A549 (cell line): ENCODE results near the gene ZNF808. TPM values are rescaled to one million over a fixed set of nuclear protein-coding genes. Genes with fewer than 3 reads are reported as not detected.
"Not testable (repeated sequence)": the region's sequence is repeated elsewhere in the genome, so short reads cannot be mapped to it uniquely, and the experiment has no call there.

Experiments
- ATAC-seq, 2 experiments: fragments of 200-7000 bp in 1 of 2; fragments of >200 bp in 1 of 2; cut with Nextera tagmentation in 1 of 2; cut with Tn5 transposase in 1 of 2; 3 replicates each; pipeline versions ENCODE4 v1.8.0 to v1.9.1; 2018 to 2020; ENCODE audit warnings: mild to moderate bottlenecking in 1 of 2, moderate library complexity in 1 of 2
- CTCF ChIA-PET: fragments of 300-600 bp; sonication (Branson Sonifier 250); formaldehyde crosslinking; extraction: SDS; loops from one replicate; lab custom pipeline; 2021; ENCODE audit warnings: antibody characterized with exemption, inconsistent platforms; lab: Yijun Ruan, JAX
- POLR2A ChIA-PET: fragments of 350-600 bp; formaldehyde crosslinking; extraction: SDS; loops from one replicate; lab custom pipeline; 2021; ENCODE audit warnings: antibody characterized with exemption, inconsistent platforms; lab: Yijun Ruan, JAX
- DNase-seq, 2 experiments: peaks; one replicate each; pipeline versions ENCODE4 v3.0.0 to v3.0.0-alpha.2; 2011 to 2016; ENCODE audit warnings: low read depth in 1 of 2, low spot score in 1 of 2
- FAIRE-seq: peaks from 2 replicates; lab custom pipeline; 2011; peaks lifted over from hg19 to GRCh38; lab: Jason Lieb, UNC
- H3K27ac ChIP-seq, 2 experiments: fragments of >200 bp; sonication (Bioruptor Twin); formaldehyde crosslinking; 3 replicates each; pipeline ENCODE4 v1.5.1; 2016 to 2017
- H3K4me1 ChIP-seq: fragments of >200 bp; sonication (Bioruptor Twin); formaldehyde crosslinking; 3 replicates; pipeline ENCODE4 v1.6.1; 2016
- H3K4me2 ChIP-seq: fragments of >200 bp; sonication (Bioruptor Twin); formaldehyde crosslinking; 3 replicates; pipeline ENCODE4 v1.6.1; 2016
- H3K4me3 ChIP-seq: fragments of >200 bp; sonication (Bioruptor Twin); formaldehyde crosslinking; 3 replicates; pipeline ENCODE4 v1.5.1; 2016
- H3K9me3 ChIP-seq: fragments of >200 bp; sonication (Bioruptor Twin); formaldehyde crosslinking; 3 replicates; pipeline ENCODE4 v1.6.1; 2016
- BHLHE40 ChIP-seq: IDR thresholded peaks from 2 replicates; pipeline ENCODE4 v1.6.1; 2012; ENCODE audit warnings: low read depth, low read length, inconsistent platforms
- CBX2 ChIP-seq: fragments of 200-600 bp; sonication (generic); IDR thresholded peaks from 2 replicates; pipeline ENCODE4 v1.6.1; 2016; ENCODE audit warnings: low read depth, mild to moderate bottlenecking, borderline replicate concordance
- CHD4 ChIP-seq: fragments of 200-600 bp; sonication (generic); IDR thresholded peaks from 2 replicates; pipeline ENCODE4 v1.6.1; 2016; ENCODE audit warnings: antibody characterized with exemption, mild to moderate bottlenecking, borderline replicate concordance
- EHMT2 ChIP-seq: fragments of 200-600 bp; sonication (generic); IDR thresholded peaks from 2 replicates; pipeline ENCODE4 v1.6.1; 2016; ENCODE audit warnings: antibody characterized with exemption, low read depth, mild to moderate bottlenecking, moderate library complexity
- ESRRA ChIP-seq: fragments of 150-350 bp; IDR thresholded peaks from 2 replicates; pipeline ENCODE4 v1.6.1; 2014; ENCODE audit warnings: mild to moderate bottlenecking, low read length, borderline replicate concordance
- FOSB ChIP-seq: fragments of 250-450 bp; sonication (Bioruptor Pico); IDR thresholded peaks from 2 replicates; pipeline ENCODE4 v1.5.0; 2020; ENCODE audit warnings: mild to moderate bottlenecking, moderate library complexity
- FOSL2 ChIP-seq, 2 experiments: fragments of 450-650 bp in 1 of 2; fragments of >200 bp in 1 of 2; sonication (Bioruptor Twin) in 1 of 2; formaldehyde crosslinking; IDR thresholded peaks; 2 replicates each; pipeline versions ENCODE4 v1.5.0 to v1.6.1; 2016 to 2020; ENCODE audit warnings: mild to moderate bottlenecking in 1 of 2, moderate library complexity in 1 of 2
- FOXS1 ChIP-seq: fragments of 250-450 bp; sonication (Bioruptor Pico); IDR thresholded peaks from 2 replicates; pipeline ENCODE4 v1.5.0; 2020; ENCODE audit warnings: mild to moderate bottlenecking, moderate library complexity
- HEYL ChIP-seq: fragments of 250-450 bp; sonication (Bioruptor Pico); IDR thresholded peaks from 2 replicates; pipeline ENCODE4 v1.8.0; 2021; ENCODE audit warnings: mild to moderate bottlenecking, moderate library complexity
- HOXB13 ChIP-seq: fragments of 250-450 bp; sonication (Bioruptor Pico); IDR thresholded peaks from 2 replicates; pipeline ENCODE4 v1.5.0; 2020; ENCODE audit warnings: low read depth, mild to moderate bottlenecking, moderate library complexity
- MAFK ChIP-seq: fragments of 450-650 bp; IDR thresholded peaks from 2 replicates; pipeline ENCODE4 v1.6.1; 2014; ENCODE audit not compliant: partially characterized antibody
- NFE2L2 ChIP-seq: fragments of 150-350 bp; conservative IDR thresholded peaks from 2 replicates; pipeline ENCODE4 v1.6.1; 2014; ENCODE audit warnings: low read length
- RCOR1 ChIP-seq: fragments of 150-350 bp; IDR thresholded peaks from 2 replicates; pipeline ENCODE4 v1.6.1; 2014; ENCODE audit warnings: antibody characterized with exemption, low read length, low read depth
- SREBF2 ChIP-seq: fragments of 450-650 bp; IDR thresholded peaks from 2 replicates; pipeline ENCODE4 v1.6.1; 2014; ENCODE audit warnings: mild to moderate bottlenecking, moderate library complexity
- ZC3H11A ChIP-seq: fragments of 450-650 bp; IDR thresholded peaks from 2 replicates; pipeline ENCODE4 v1.6.1; 2014; ENCODE audit warnings: antibody characterized with exemption, mild to moderate bottlenecking
- ZFP36 ChIP-seq: fragments of 450-650 bp; IDR thresholded peaks from 2 replicates; pipeline ENCODE4 v1.6.1; 2014; ENCODE audit warnings: borderline replicate concordance; ENCODE audit not compliant: partially characterized antibody
- ZNF302 ChIP-seq: fragments of 250-450 bp; sonication (Bioruptor Pico); IDR thresholded peaks from 2 replicates; pipeline ENCODE4 v1.9.0; 2021; ENCODE audit warnings: inconsistent platforms, mild to moderate bottlenecking, moderate library complexity
- WGBS: methylation state at CpG from one replicate; pipeline ENCODE4 v1.1.6; 2017; ENCODE audit errors: missing lambda C conversion rate; 5-methylcytosine and 5-hydroxymethylcytosine counted together
- polyA plus RNA-seq, 4 experiments: library from polyadenylated mRNA; depleted of rRNA in 3 of 4; stranded (reverse); fragments of >200 nt; fragmentation: RNase III in 1 of 4; extraction: RNeasy Plus Mini Kit Qiagen cat#74134 plus additional on column Dnase treatment in 1 of 4; gene quantifications; 2 replicates in 3 of 4; 3 replicates in 1 of 4; pipeline ENCODE4 v1.2.3, GENCODE V29; 2011 to 2017
- TF ChIP-seq, protein P1 (sequence below): fragments of 200-600 bp; sonication (generic); IDR thresholded peaks from 2 replicates; pipeline ENCODE4 v1.6.1; 2016; ENCODE audit warnings: antibody characterized with exemption, mild to moderate bottlenecking, moderate library complexity
- TF ChIP-seq, protein P2 (sequence below): fragments of 250-450 bp; sonication (Bioruptor Pico); IDR thresholded peaks from 2 replicates; pipeline ENCODE4 v1.5.0; 2020; ENCODE audit warnings: low read depth, mild to moderate bottlenecking, moderate library complexity
- TF ChIP-seq, protein P3 (sequence below): IDR thresholded peaks from 2 replicates; pipeline ENCODE4 v1.6.1; 2012

Gene ZNF808
- polyA plus RNA-seq, 2 of the 4 experiments (the other 2 are of a cell fraction) = 0.22 to 0.45 TPM

DNA sequence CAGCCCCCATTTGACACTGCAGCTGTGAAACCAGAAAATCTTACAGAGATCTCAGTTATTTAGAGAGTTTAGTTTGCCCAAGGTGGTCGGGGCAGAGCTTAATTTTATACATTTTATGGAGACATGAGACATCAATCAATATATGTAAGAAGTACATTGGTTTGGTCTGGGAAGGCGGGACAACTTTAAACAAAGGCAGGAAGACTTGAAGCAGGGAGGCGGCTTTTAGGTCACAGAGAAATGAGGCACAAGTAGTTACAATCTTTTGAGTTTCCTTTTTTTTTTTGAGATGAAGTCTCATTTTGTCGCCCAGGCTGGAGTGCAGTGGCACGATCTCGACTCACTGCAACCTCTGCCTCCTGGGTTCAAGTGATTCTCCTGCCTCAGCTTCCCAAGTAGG is 15.1 kb downstream of the ZNF808 start:
- ATAC-seq, POLR2A ChIA-PET, FAIRE-seq, H3K4me3 ChIP-seq, H3K27ac ChIP-seq, DNase-seq, H3K4me2 ChIP-seq, H3K4me1 ChIP-seq: not testable (repeated sequence)
- CTCF ChIA-PET = interaction anchor here (0.7 to 1.3 kb wide), 3 partner anchors 9 to 97 kb away, joined by 3 read pairs; no protein-coding TSS in a partner anchor
- peaks cover 56% of the 10 kb centered on the region for H3K9me3 ChIP-seq
- 34% methylated on average over 6 of the region's 6 CpGs for WGBS

DNA sequence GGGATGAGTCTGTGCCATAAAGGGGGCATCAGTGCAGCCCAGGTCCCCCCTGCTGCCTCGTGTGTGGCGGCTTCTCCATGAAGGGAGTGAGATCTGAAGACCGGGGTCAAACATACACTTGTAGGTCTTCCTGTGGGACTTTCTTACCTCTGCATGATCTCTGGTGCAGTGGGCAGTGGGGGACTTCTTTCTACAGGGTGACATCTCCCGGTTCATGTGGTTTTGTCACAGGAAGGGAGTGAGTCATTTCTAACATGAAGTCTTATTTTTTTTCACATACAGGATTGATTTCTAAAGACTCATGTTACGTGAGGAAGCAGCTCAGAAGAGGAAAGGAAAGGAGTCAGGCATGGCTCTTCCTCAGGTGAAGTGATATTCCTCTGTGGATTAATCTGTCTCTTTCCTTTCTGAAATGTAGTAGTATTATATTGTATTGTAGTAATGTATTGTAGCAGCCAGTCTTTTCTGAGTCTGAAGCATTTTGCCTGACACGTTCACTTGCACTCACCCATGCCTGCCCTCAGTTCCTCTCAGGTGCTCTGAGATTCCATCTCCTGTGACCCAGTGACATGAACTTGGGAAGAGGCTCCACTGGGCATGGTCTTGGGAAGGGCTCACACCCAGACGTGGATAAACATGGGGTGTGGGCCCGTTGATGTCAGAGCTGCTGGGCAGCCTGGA is 15.7 kb downstream of the ZNF808 start:
- H3K4me1 ChIP-seq = no peaks in the 10 kb centered on the region
- no peak overlapping the region for H3K4me3 ChIP-seq
- DNase-seq (no peak), ATAC-seq (no peak), FAIRE-seq (no peak)
- POLR2A ChIA-PET = no interaction called here
- WGBS = 16% methylated on average over 5 of the region's 8 CpGs
- H3K27ac ChIP-seq = no peak overlapping the region
- H3K9me3 ChIP-seq = peaks cover 53% of the 10 kb centered on the region
- TF ChIP-seq BHLHE40 (no peak), FOSB (CRISPR knock-in tag) (no peak), NFE2L2 (no peak), CHD4 (no peak), ZFP36 (no peak), SREBF2 (no peak), HOXB13 (CRISPR knock-in tag) (no peak), EHMT2 (no peak), FOSL2 (IDR thresholded peaks at IDR 0.05) (no peak), FOSL2 (CRISPR knock-in tag; IDR thresholded peaks at IDR 0.05) (no peak), MAFK (no peak), ZNF302 (CRISPR knock-in tag) (no peak), HEYL (CRISPR knock-in tag) (no peak), ESRRA (no peak), ZC3H11A (no peak), FOXS1 (CRISPR knock-in tag) (no peak), CBX2 (no peak), RCOR1 (no peak)
- TF ChIP-seq, protein P1, sequence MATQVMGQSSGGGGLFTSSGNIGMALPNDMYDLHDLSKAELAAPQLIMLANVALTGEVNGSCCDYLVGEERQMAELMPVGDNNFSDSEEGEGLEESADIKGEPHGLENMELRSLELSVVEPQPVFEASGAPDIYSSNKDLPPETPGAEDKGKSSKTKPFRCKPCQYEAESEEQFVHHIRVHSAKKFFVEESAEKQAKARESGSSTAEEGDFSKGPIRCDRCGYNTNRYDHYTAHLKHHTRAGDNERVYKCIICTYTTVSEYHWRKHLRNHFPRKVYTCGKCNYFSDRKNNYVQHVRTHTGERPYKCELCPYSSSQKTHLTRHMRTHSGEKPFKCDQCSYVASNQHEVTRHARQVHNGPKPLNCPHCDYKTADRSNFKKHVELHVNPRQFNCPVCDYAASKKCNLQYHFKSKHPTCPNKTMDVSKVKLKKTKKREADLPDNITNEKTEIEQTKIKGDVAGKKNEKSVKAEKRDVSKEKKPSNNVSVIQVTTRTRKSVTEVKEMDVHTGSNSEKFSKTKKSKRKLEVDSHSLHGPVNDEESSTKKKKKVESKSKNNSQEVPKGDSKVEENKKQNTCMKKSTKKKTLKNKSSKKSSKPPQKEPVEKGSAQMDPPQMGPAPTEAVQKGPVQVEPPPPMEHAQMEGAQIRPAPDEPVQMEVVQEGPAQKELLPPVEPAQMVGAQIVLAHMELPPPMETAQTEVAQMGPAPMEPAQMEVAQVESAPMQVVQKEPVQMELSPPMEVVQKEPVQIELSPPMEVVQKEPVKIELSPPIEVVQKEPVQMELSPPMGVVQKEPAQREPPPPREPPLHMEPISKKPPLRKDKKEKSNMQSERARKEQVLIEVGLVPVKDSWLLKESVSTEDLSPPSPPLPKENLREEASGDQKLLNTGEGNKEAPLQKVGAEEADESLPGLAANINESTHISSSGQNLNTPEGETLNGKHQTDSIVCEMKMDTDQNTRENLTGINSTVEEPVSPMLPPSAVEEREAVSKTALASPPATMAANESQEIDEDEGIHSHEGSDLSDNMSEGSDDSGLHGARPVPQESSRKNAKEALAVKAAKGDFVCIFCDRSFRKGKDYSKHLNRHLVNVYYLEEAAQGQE = no peak
- TF ChIP-seq, protein P2, sequence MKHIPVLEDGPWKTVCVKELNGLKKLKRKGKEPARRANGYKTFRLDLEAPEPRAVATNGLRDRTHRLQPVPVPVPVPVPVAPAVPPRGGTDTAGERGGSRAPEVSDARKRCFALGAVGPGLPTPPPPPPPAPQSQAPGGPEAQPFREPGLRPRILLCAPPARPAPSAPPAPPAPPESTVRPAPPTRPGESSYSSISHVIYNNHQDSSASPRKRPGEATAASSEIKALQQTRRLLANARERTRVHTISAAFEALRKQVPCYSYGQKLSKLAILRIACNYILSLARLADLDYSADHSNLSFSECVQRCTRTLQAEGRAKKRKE (CRISPR knock-in tag) = no peak
- TF ChIP-seq, protein P3, sequence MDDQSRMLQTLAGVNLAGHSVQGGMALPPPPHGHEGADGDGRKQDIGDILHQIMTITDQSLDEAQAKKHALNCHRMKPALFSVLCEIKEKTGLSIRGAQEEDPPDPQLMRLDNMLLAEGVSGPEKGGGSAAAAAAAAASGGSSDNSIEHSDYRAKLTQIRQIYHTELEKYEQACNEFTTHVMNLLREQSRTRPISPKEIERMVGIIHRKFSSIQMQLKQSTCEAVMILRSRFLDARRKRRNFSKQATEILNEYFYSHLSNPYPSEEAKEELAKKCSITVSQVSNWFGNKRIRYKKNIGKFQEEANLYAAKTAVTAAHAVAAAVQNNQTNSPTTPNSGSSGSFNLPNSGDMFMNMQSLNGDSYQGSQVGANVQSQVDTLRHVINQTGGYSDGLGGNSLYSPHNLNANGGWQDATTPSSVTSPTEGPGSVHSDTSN = no peak
- CTCF ChIA-PET = interaction anchor here (0.7 to 1.3 kb wide), 2 partner anchors 9 to 97 kb away, joined by 3 read pairs; no protein-coding TSS in a partner anchor
- H3K4me2 ChIP-seq = no peak overlapping the region
